Prostate gland (tissue), 1 donor: ENCODE data around the gene UNC119B.

ENCODE experiments used
- POLR2A ChIP-seq: fragments of 450-650 bp; IDR thresholded peaks from one replicate; pipeline ENCODE4 v1.6.1; 2016; ENCODE audit warnings: antibody characterized with exemption, mild to moderate bottlenecking
- POLR2AphosphoS5 ChIP-seq: sonication (generic); formaldehyde crosslinking; IDR thresholded peaks from one replicate; pipeline ENCODE4 v1.6.1; 2017; ENCODE audit warnings: antibody characterized with exemption

DNA sequence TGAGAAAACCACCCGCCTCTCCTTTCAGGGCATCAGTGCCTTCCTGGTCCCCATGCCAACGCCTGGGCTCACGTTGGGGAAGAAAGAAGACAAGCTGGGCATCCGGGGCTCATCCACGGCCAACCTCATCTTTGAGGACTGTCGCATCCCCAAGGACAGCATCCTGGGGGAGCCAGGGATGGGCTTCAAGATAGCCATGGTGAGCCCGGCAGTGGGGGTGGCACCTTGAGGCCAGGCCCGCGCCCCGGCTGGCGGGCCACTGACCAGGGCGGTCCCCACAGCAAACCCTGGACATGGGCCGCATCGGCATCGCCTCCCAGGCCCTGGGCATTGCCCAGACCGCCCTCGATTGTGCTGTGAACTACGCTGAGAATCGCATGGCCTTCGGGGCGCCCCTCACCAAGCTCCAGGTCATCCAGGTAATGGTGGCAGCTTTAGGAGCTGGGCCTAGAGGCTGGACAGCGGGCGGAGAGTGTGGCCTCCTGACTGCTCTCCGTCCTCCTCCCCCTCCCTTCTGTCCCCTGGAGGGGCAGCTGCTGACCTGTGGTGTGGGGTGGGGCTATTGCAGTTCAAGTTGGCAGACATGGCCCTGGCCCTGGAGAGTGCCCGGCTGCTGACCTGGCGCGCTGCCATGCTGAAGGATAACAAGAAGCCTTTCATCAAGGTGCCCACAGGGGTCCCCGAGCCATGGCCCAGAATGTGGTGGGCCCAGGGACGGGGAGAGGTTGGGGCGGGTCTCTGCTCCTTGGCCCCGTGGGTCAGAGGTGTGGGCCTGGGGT lies 28.2 kb downstream of the UNC119B start:
- TF ChIP-seq POLR2AphosphoS5, result no peak
- no peak for TF ChIP-seq POLR2A
